Bronchial epithelial cell (primary cell): Measurements from ENCODE around the gene PRDX2. TPM values are rescaled to one million over a fixed set of nuclear protein-coding genes. Genes with fewer than 3 reads are reported as not detected.
"Not testable (repeated sequence)": the region's sequence is repeated elsewhere in the genome, so short reads cannot be mapped to it uniquely, and the experiment has no call there.

ENCODE experiments used
- DNase-seq: peaks from one replicate; pipeline ENCODE4 v3.0.0-alpha.2; 2010; ENCODE audit warnings: low read depth
- FAIRE-seq: peaks from 2 replicates; lab custom pipeline; 2011; peaks lifted over from hg19 to GRCh38; lab: Jason Lieb, UNC
- H3K27me3 ChIP-seq: 2 replicates; pipeline ENCODE4 v1.5.1; 2011; ENCODE audit warnings: low read length; ENCODE audit not compliant: control insufficient read depth, insufficient read depth
- H3K36me3 ChIP-seq: 2 replicates; pipeline ENCODE4 v1.5.1; 2011; ENCODE audit warnings: low read length; ENCODE audit not compliant: control insufficient read depth, insufficient read depth
- H3K4me3 ChIP-seq: 2 replicates; pipeline ENCODE4 v1.5.1; 2011; ENCODE audit warnings: mild to moderate bottlenecking, low read depth, low read length, control low read depth
- total RNA-seq: library from RNA; depleted of rRNA; stranded (reverse); fragments of >200 nt; gene quantifications from 2 replicates; pipeline ENCODE4 v1.2.1, GENCODE V29; 2014
- TF ChIP-seq, protein P1 (sequence below): IDR thresholded peaks from 2 replicates; pipeline ENCODE4 v1.5.1; 2011; ENCODE audit warnings: mild to moderate bottlenecking, moderate library complexity, low read length, control low read depth, inconsistent platforms; ENCODE audit not compliant: insufficient read depth, severe bottlenecking

PRDX2 gene
- total RNA-seq, 1 donor from 2014 or later: 157 TPM

DNA sequence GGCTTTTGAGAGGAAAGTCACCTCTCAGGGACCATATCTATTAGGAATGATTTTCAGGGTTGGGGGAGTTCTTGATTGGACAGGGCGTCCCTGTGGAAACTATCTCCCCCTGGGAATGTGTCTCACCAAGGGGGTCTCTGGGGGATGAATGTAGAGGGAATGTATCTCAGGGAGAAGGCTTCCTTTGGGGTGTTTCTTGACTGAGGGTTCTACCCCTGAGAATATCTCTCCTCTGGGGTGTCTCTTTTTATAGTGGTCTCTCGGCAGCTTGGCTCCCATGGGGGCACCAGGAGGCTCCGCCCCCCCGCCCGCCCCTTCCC lies 31.8 kb upstream of the PRDX2 start:
- H3K27me3 ChIP-seq: peaks cover 27% of the 10 kb centered on the region
- H3K36me3 ChIP-seq: no peaks in the 10 kb centered on the region
- no peak overlapping the region for H3K4me3 ChIP-seq
- DNase-seq (no peak), FAIRE-seq (no peak)
- TF ChIP-seq, protein P1, sequence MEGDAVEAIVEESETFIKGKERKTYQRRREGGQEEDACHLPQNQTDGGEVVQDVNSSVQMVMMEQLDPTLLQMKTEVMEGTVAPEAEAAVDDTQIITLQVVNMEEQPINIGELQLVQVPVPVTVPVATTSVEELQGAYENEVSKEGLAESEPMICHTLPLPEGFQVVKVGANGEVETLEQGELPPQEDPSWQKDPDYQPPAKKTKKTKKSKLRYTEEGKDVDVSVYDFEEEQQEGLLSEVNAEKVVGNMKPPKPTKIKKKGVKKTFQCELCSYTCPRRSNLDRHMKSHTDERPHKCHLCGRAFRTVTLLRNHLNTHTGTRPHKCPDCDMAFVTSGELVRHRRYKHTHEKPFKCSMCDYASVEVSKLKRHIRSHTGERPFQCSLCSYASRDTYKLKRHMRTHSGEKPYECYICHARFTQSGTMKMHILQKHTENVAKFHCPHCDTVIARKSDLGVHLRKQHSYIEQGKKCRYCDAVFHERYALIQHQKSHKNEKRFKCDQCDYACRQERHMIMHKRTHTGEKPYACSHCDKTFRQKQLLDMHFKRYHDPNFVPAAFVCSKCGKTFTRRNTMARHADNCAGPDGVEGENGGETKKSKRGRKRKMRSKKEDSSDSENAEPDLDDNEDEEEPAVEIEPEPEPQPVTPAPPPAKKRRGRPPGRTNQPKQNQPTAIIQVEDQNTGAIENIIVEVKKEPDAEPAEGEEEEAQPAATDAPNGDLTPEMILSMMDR: no peak

DNA sequence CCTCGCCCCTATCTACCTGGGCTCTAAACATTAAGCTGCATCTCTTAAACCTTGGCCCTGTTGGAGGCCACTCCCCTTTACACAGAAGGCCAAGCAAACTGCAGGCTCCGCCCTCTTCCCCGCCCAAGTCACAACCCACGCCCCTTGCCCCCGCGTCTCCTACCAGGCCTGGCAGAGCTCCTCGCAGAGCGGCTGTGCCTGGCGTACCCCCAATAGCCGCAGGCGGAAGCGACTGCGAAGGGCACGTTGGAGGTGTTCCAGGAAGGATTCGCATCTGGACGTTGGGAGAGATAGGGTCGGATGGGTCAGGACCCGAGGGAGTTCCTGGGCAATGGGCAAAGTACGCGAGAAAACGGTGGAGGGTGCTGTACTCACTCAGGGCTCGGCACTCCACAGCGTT lies 26.9 kb upstream of the PRDX2 start:
- Histone ChIP-seq H3K36me3 (no peaks in the 10 kb centered on the region), H3K27me3 (peaks cover 5% of the 10 kb centered on the region), H3K4me3 (no peak overlapping the region)
- DNase-seq: no peak
- TF ChIP-seq, protein P1: no peak
- no peak for FAIRE-seq

DNA sequence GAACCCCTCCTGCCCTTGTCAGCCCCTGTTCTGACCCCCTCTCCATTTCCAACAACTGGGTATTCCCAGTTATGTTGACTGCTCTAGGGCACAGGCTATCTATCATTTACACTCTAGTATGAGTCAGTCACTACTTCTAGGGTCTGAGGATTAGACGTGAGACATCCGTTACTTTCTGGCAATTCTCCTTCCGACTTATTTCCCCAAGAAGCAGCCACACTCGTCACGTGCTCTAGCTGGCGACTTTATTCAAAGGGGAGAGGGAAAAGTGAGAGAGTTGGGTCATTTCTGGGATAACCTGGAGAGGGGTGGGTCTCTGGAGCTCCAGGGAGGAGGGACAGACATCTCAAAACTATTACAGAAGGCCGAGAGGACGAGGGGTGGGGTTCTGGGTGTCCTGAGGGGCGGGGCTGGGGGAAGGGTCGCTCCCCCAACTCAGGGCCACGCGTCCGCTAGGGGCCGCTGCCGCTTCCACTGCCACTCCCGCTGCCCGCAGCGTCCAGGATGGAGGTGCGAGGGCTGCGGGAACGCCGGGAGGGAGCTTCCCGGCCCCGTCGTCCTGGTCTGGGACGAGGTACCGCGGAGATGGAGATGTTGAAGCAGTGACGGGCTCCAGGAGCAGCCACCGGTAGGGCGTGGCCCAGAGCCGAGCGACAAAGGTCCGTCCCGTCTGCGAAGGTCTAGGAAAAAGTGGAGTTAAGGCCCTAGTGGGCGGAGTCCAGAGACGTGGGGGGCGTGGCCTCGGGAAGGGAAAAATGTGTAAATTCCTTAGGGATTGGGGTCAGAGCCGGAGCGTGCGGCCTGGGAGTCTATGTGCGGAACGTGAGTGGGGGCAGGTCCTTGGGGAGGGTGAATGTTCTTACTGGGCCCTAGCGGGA lies 23.9 kb upstream of the PRDX2 start:
- no peak overlapping the region for H3K4me3 ChIP-seq
- no peak for FAIRE-seq
- TF ChIP-seq, protein P1: peak; percentile 56

DNA sequence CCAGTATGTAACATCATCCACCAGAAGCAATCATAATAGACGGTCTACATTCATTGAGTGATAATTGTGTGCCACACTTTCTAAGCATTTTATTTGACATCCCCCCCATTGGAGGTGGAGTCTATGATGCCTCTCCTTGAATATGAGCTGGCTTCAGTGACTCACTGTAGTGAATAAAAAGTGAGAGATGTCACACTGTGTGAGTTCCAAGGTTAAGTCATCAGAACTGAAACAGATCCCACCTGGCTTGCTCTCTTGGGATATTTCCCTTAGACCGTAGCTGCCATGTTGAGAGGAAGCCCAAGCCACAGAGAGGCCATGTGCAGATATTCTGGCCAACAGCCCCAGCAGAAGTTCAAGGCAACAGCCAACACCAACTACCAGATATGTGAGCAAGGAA lies 20.2 kb upstream of the PRDX2 start:
- TF ChIP-seq, protein P1: no peak
- H3K27me3 ChIP-seq: no peaks in the 10 kb centered on the region
- FAIRE-seq (no peak), DNase-seq (peak; percentile 39)
- H3K36me3 ChIP-seq: no peaks in the 10 kb centered on the region
- H3K4me3 ChIP-seq: no peak overlapping the region

More for the DNA sequence above, 23.9 kb upstream of the PRDX2 start:
- Histone ChIP-seq H3K27me3 (no peaks in the 10 kb centered on the region), H3K36me3 (no peaks in the 10 kb centered on the region)
- DNase-seq: no peak

DNA sequence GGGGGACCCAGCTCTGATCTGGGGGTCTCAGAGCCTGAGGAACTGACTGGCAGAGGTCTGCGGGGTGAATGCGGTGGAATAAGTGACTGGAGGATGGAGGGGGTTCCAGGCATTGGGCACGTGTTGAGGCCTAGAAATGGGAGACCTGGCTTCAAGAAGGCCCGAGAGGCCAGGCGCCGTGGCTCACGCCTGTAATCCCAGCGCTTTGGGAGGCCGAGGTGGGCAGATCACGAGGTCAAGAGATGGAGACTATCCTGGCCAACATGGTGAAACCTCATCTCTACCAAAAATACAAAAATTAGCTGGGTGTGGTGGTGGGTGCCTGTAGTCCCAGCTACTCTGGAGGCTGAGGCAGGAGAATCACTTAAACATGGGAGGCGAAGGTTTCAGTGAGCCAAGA lies 16.2 kb upstream of the PRDX2 start:
- not testable (repeated sequence) for DNase-seq, H3K27me3 ChIP-seq, FAIRE-seq, H3K36me3 ChIP-seq, H3K4me3 ChIP-seq

DNA sequence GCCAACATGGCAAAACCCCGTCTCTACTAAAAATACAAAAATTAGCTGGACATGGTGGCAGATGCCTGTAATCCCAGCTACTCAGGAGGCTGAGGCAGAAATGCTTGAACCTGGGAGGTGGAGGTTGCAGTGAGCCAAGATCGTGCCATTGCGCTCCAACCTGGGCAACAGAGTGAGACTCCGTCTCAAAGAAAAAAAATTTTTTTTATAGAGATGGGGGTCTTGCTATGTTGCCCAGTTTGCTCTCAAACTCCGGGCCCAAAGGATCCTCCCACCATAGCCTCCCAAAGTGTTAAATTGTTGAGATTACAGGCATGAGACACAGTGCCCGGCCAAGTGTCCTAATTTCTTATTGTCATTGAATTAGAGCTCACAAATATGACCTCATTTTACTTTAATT lies 15.6 kb upstream of the PRDX2 start:
- H3K36me3 ChIP-seq, H3K27me3 ChIP-seq, H3K4me3 ChIP-seq, FAIRE-seq, DNase-seq: not testable (repeated sequence)

DNA sequence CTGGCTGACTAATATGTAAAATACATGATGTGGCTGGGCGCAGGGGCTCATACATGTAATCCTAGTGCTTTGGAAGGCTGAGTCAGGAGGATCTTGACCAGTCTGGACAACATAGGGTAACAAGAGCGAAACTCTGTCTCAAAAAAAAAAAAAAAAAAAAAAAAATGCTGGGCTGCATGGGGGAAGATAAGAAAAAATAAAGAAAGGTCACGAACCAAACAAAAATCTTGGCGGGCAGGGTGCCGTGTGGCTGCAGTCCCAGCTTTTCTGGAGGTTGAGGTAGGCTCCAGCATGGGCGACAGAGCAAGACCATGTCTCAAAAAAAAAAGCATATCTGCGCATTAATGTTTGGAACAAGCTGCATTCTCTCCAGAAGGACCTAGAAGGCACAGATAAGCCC lies 13.5 kb upstream of the PRDX2 start:
- FAIRE-seq (no peak), DNase-seq (no peak)
- H3K4me3 ChIP-seq: no peak overlapping the region
- TF ChIP-seq, protein P1: no peak
- H3K36me3 ChIP-seq: peaks cover 1% of the 10 kb centered on the region
- H3K27me3 ChIP-seq: no peaks in the 10 kb centered on the region
